Adipocyte (in vitro differentiated cells): ENCODE measurements around the gene PRCP.

ENCODE experiments used
- DNase-seq: peaks from one replicate; pipeline ENCODE4 v3.0.0-alpha.2; 2015; ENCODE audit warnings: low read depth
- H3K27me3 ChIP-seq: replicated peaks from 2 replicates; pipeline ENCODE4 v1.7.0; 2013; ENCODE audit warnings: mild to moderate bottlenecking, low read length, moderate library complexity; ENCODE audit not compliant: control insufficient read depth, insufficient read depth
- H3K36me3 ChIP-seq: 2 replicates; pipeline ENCODE4 v1.7.0; 2013; ENCODE audit warnings: low read length, mild to moderate bottlenecking, moderate library complexity; ENCODE audit not compliant: control insufficient read depth, insufficient read depth, severe bottlenecking
- H3K4me1 ChIP-seq: 2 replicates; pipeline ENCODE4 v1.7.0; 2013; ENCODE audit warnings: mild to moderate bottlenecking, low read length, moderate library complexity; ENCODE audit not compliant: control insufficient read depth, insufficient read depth
- H3K4me3 ChIP-seq: 2 replicates; pipeline ENCODE4 v1.7.0; 2013; ENCODE audit warnings: mild to moderate bottlenecking, low read length, moderate library complexity
- H3K9ac ChIP-seq: 2 replicates; pipeline ENCODE4 v1.7.0; 2013; ENCODE audit warnings: mild to moderate bottlenecking, low read length, moderate library complexity
- H3K9me3 ChIP-seq: 2 replicates; pipeline ENCODE4 v1.7.0; 2013; ENCODE audit warnings: mild to moderate bottlenecking, low read length, moderate library complexity; ENCODE audit not compliant: control insufficient read depth

PRCP gene

DNA sequence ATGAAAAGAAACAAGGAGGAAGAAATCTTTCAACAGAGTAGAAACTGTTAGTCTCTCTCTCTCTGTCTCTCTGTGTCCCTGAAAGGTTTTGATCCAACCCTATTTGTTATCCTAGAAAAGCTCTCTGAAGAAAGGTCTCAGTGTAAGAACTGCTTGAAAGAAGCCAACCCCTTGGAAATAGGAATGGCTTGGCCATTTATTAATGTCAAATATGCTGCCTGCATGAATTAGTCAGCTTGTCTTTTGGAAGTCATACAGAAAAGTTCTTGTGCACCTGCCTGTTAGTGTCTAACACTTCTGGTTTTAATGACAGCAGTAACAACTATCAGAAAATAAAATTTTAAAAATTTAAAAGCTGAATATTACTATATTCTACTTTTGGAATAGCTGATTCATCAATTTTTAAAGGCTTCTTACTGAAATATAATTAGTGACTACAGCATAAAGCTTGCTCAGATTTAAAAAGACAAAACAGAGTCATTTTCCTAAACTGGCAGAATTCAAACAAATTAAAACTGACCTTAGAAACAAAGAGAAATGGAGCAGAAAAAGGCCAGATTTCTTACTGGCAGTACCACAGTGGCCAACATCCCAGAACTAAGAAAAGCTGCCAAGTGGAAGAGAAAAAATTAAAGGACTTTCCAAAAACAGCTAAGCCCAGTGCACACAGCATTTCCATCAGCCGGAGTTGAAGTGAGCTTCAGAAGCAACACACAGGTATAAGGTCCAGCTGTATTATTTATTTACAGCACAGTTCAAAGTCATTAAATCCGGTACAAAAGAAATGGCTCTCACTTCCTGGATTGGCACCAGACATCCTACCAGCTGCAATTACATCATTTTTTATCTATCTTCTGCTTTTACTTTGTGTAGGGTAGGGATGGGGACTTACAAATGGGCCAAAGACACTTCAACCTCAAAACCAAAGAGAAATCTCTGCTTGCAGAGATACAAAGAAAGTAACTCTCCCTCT lies 76.3 kb downstream of the PRCP start:
- no peaks in the 10 kb centered on the region for H3K27me3 ChIP-seq
- no peaks in the 10 kb centered on the region for H3K9me3 ChIP-seq
- H3K4me1 ChIP-seq: no peaks in the 10 kb centered on the region
- no peak overlapping the region for H3K4me3 ChIP-seq
- H3K36me3 ChIP-seq: peaks cover 6% of the 10 kb centered on the region
- DNase-seq: no peak
- no peak overlapping the region for H3K9ac ChIP-seq

DNA sequence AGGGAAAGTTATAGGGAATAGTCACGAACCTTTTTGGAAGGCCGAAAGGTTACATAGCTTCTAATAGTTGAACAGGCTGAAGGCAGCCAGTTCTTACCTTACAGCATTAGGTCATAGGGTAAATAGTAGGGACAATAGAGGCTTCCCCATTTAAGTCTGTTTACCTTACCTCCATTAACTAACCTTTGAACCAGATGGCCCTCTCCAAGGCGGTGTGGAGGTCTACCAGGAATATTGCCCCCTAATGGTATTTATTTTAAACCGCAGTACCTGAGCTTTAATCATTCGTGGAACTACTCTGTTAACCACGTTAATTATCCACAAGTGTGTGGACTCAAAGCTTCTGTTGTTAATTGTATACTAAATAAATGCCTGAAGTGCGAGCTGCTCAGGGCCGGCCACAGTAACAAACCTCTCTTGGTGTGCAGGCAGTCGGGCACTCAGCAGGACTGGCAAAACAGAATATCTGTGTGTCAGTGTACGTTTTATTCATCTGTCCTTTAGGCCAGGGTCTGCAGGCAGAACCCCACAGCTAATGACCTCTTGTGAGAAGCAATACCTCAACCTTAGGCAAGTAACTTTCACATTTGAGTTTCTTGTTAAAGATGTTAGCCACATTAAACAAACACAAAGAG lies 81.7 kb downstream of the PRCP start:
- H3K4me3 ChIP-seq: no peak overlapping the region
- no peaks in the 10 kb centered on the region for H3K27me3 ChIP-seq
- no peak overlapping the region for H3K9ac ChIP-seq
- no peaks in the 10 kb centered on the region for H3K9me3 ChIP-seq
- H3K36me3 ChIP-seq: no peaks in the 10 kb centered on the region
- no peaks in the 10 kb centered on the region for H3K4me1 ChIP-seq
- DNase-seq: no peak

DNA sequence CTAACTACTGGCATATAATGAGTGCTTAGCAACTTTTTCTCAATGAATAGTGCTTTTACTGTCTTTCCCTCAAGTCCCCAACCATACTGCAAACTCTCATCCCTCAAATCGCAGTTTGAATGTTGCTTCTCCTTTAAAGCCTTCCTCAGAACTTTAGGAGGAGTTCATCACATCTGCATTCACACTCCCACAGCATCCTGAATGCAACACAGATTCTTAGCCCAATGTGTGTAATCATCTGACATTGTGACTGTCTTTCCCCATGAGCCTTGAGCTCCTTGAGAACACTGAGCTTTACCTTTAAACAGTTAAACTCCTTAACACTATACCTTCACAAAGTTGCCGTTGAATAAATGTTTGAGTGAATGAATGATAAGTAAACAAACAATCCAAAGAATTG lies 84.8 kb downstream of the PRCP start:
- DNase-seq: no peak
- no peaks in the 10 kb centered on the region for H3K4me1 ChIP-seq
- peaks cover 7% of the 10 kb centered on the region for H3K27me3 ChIP-seq
- H3K36me3 ChIP-seq: no peaks in the 10 kb centered on the region
- no peak overlapping the region for H3K4me3 ChIP-seq
- no peaks in the 10 kb centered on the region for H3K9me3 ChIP-seq
- no peak overlapping the region for H3K9ac ChIP-seq

DNA sequence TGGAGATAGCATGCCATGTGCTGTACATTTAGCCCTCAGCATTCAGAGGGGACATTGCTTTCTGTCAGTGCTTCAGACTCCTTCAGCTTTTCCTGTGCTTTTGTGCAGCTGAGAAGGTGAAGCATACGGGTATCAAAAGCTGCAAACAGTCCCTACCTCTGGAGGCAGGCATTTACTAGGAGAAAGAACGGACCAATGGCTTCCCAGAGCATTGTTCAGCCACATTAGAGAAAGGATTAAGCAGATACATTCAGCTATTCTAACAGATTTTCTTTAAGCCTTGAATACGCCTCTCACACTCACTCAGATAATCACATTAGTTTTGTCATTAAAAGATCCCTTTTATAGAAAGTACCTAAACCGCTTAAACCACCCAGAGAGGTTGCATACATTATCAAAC lies 85.9 kb downstream of the PRCP start:
- Histone ChIP-seq H3K9ac (no peak overlapping the region), H3K27me3 (peaks cover 7% of the 10 kb centered on the region), H3K4me1 (no peaks in the 10 kb centered on the region), H3K9me3 (no peaks in the 10 kb centered on the region), H3K36me3 (no peaks in the 10 kb centered on the region), H3K4me3 (no peak overlapping the region)
- no peak for DNase-seq

DNA sequence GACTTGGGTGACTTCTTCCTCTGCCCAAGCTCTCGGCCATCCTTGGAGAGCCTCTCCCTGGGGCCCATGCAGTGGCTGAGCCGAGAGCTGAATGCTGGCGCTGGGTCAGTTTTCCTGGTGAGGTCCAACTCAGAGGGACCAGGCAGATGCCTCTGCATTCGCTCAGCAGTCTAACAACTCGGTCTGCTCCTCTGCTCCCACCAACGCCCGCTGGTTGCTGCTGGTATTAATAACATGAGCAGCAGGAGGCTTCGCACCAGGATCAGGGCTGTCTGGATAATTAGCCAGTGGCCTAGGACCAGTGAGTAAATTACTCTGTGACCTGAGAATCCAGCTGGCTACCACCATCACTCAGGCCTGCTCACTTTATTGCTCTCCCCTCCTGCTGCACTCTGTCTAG lies 88.9 kb downstream of the PRCP start:
- H3K9me3 ChIP-seq: no peaks in the 10 kb centered on the region
- H3K27me3 ChIP-seq: peaks cover 20% of the 10 kb centered on the region
- no peak for DNase-seq
- no peaks in the 10 kb centered on the region for H3K4me1 ChIP-seq
- no peaks in the 10 kb centered on the region for H3K36me3 ChIP-seq
- no peak overlapping the region for H3K4me3 ChIP-seq
- no peak overlapping the region for H3K9ac ChIP-seq

DNA sequence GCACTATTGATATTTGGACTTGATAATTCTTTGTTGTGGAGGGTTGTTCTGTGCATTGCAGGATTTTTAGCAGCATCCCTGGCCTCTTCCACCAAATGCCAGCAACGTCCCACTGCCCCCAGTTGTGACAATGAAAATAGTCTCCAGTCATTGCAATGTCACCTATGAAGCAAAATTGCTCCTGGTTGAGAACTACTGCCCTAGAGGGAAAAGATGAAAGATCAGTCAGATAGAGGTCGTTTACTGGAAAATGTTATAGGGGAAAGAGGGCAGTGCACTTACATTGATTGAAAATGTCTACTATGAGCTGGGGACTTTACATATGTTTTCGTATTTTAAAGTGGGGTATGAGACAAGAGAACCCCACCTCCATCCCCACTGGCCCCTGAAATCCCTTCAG lies 89.5 kb downstream of the PRCP start:
- peaks cover 25% of the 10 kb centered on the region for H3K27me3 ChIP-seq

DNA sequence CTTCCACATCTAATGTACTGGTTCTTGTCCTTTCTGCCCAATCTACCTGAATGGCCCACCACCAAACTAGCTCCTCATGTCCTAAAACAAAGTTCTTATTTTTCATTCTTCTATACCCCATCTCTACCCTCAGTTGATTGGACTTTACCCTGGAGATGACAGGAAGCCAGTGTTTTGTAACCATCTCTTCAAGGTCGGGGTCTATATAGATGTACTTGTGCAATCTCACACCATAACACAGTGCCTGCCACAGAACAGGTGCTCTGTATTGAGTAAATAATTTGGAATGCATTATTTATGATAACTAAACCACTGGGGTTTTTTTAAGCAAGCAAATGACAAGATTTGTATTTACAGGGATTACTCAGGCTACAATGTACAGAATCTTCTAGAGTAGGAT lies 89.9 kb downstream of the PRCP start:
- H3K27me3 ChIP-seq: peaks cover 26% of the 10 kb centered on the region
- no peaks in the 10 kb centered on the region for H3K4me1 ChIP-seq
- no peak for DNase-seq
- H3K9ac ChIP-seq: no peak overlapping the region
- H3K36me3 ChIP-seq: no peaks in the 10 kb centered on the region
- H3K4me3 ChIP-seq: no peak overlapping the region
- no peaks in the 10 kb centered on the region for H3K9me3 ChIP-seq

More for the DNA sequence above, 89.5 kb downstream of the PRCP start:
- no peak overlapping the region for H3K4me3 ChIP-seq
- H3K4me1 ChIP-seq: no peaks in the 10 kb centered on the region
- no peak overlapping the region for H3K9ac ChIP-seq
- H3K36me3 ChIP-seq: no peaks in the 10 kb centered on the region
- H3K9me3 ChIP-seq: no peaks in the 10 kb centered on the region
- no peak for DNase-seq

DNA sequence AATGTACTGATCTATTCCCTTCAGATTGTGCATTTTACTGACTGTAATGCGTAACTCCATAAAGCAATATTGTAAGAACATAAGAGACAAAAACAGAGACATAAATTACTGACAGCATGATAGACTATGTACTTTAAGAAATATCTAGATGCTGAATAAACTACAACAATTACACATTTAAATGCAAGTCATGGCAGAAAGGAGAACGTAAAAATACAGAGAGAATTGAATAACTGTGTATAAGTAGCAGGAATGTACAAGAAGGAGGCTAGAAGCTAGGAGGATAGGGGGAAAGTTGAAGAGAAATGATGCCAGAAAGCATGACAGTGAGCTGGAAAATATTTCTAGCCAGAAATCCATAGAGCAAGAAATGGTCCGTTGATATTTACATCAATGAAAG lies 92.6 kb downstream of the PRCP start:
- DNase-seq: no peak
- no peak overlapping the region for H3K4me3 ChIP-seq
- no peaks in the 10 kb centered on the region for H3K4me1 ChIP-seq
- no peaks in the 10 kb centered on the region for H3K9me3 ChIP-seq
- no peaks in the 10 kb centered on the region for H3K36me3 ChIP-seq
- peaks cover 26% of the 10 kb centered on the region for H3K27me3 ChIP-seq
- H3K9ac ChIP-seq: no peak overlapping the region

DNA sequence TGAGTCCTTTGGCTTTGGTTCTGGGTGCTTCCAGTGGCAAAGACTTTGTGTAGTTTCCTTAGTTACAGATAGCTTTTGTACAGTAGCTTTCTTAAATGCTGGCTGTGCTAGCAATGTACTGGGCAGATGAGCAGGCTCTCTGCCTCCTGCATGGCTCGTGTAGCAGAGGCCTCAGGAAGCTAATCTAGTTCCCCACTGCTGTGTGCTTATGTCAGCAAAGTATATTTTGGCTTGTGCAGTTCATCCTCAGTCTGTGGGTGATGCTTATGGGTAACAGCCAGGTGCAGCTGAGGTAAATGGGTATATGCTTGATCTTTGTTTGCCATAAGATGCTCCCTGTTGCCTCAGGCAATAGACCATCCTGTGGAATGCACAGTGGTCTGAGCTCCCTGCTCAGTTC lies 97.5 kb downstream of the PRCP start:
- Histone ChIP-seq H3K4me3 (no peak overlapping the region), H3K36me3 (no peaks in the 10 kb centered on the region), H3K9ac (no peak overlapping the region), H3K27me3 (peaks cover 16% of the 10 kb centered on the region), H3K4me1 (no peaks in the 10 kb centered on the region), H3K9me3 (no peaks in the 10 kb centered on the region)
- no peak for DNase-seq

DNA sequence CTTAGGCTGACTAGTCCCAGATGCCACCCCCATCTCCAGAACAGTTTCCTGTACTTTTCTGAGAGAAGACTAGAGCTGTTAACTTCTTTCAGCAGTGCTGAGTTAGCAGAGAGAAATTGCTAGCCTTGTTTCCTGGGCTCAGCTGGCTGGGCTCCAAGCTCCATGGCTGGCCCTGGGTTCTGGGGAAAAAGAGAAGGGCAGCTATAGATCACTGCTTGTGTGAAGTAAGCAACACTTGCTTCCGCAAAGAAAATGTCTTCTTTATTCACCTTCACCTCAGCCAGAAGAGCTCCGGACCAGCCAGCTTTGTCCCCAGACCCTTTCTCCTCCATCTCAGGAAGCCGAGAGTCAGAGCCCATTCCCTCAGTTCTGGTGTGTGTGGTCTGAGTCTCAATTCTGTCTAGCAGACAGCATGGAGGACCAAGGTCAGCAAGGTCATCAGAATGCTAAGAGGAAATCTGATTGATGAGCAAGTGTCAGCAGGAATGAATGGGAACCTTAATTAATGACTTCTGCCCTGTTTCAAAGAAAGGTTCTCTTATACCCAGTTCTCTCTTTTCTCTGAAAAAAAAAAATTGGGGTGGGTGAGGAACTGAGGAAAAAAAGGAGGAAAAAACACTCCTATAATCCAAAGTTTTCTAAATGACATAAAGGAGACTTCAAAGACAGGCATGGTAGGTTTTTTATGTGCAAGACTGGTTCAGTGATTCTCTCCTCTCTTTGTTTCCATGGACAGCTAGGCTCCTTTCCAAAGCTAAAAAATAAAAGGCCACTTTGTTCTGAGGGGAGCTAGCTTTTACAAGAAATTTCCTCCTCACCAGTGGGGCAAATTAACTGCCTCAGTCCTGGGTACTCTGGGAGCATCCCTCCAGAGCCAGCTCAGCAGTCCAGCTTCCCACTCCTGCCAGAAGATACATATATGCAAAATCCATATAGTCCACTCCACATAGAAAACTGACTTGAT lies 103.0 kb downstream of the PRCP start:
- H3K36me3 ChIP-seq: no peaks in the 10 kb centered on the region
- no peak for DNase-seq
- no peaks in the 10 kb centered on the region for H3K27me3 ChIP-seq
- no peak overlapping the region for H3K9ac ChIP-seq
- H3K9me3 ChIP-seq: no peaks in the 10 kb centered on the region
- H3K4me3 ChIP-seq: no peak overlapping the region
- no peaks in the 10 kb centered on the region for H3K4me1 ChIP-seq

DNA sequence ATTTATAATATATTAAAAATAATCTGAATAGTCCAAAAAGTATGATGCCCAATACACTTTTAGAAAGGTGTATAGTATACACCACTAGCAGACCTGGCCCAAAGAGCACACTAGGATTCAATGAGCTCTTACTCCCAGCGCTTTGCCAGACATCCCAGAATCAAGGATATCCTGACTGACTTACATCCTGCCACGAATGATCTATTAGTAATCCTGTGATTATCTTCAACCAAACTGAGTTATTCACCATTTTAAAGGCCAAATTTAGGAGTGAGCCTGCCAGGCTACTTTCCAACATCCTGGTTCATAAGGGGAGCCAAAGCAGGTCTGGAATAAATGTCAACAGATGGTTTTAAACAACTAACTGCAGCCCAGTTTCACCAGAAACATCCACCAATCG lies 105.7 kb downstream of the PRCP start:
- Histone ChIP-seq H3K4me1 (no peaks in the 10 kb centered on the region), H3K9ac (no peak overlapping the region), H3K27me3 (peaks cover 11% of the 10 kb centered on the region), H3K36me3 (no peaks in the 10 kb centered on the region), H3K9me3 (no peaks in the 10 kb centered on the region), H3K4me3 (no peak overlapping the region)
- no peak for DNase-seq
